GM18858 (cell line): ENCODE results near the gene RAB40A.
"Not testable (repeated sequence)": the region's sequence is repeated elsewhere in the genome, so short reads cannot be mapped to it uniquely, and the experiment has no call there.

Experiments used
- ATAC-seq: cut with Tn5 transposase; IDR thresholded peaks from one replicate; pipeline ENCODE4 v1.9.1; 2021; ENCODE audit not compliant: unreplicated experiment

Gene RAB40A

DNA sequence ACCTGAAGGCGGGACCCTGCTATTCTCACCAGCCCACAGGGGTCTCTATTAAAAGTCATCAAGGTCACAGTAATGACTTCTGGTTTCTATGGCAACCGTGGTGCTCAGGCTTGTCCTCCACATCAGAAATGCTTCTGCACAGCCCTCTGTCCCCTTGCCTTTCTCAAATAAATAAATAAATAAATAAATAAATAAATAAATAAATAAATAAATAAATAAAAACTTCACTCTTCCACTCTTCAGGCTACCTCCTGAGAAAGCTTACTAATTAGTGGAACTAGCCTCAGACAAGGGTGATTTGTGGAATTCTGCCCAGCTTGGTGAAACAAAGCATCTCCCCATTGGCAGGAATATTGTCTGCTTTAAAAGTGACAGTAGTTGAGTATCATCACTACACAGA lies 5.5 kb upstream of the RAB40A start:
- no peak for ATAC-seq

DNA sequence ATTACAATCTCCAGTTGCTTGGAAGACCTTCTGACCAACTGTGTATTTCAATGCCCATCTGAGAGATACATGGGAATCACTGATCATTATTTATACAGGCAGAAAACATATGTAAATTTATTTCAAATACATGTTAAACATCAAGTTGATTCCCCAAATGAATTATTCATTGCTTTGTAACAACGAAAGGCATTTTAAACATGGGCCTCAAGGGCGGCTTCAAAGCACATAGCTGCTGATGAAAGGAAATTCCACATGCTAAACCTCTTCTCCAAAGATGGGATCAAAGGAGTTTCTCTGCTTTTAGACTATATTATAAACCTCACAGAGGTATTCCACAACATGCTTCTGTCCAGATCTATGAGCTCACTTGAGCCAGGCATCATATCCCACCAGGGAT lies 4.3 kb upstream of the RAB40A start:
- no peak for ATAC-seq

DNA sequence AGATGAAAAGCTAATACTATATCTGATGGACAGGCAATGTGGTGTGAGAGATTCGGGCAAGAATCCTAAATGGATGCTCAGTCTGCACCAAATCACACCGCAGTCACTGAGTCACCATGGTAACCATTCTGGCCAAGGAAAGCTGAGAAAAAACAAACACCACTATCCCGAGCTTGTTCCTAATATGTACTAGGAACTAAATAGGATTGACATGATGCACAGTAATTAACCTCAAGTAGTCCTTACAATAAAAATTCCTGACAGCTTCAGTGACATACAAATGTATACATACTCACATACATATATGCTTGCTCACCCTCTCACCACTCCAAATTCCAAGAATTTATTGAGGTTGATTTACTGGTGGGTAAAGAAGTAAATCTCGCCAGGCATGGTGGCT lies 1.1 kb upstream of the RAB40A start:
- no peak for ATAC-seq

DNA sequence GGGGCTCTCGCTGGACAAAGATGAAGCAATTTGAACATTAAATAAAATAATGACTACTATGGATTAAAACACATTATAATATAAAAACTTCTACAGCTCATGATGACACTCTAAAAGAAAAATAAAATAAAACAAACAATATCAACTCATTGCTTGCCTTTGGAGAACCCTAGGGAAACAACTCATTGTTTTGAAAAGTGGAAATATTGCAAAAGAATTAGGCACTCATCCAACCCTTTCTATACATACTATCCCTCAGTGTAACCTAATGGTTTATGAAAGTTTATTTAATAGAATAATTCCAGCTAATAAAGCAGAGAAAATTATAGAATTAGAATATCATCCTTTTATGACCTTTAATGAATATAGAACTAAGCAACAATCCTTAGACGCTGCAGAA lies 718 bp downstream of the RAB40A start:
- no peak for ATAC-seq

DNA sequence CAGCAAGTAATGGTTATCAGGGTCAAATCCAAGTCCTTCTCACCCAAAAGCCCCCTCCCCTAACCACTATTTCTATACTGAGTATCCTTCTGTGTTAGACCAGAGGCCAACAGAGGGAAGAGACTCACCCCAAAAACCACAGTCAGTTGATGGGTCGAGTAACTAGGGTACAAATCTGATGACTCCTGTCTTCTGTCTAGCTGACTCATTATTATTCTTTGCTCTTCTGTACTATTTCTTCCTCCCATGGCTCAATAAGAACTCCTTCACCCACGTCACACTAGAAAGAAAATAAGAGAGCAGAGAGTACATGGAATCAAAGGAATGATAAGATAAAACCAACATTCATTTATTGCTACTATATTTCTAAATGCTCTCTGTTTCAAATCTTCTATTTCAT lies 2.0 kb downstream of the RAB40A start:
- ATAC-seq, result no peak

DNA sequence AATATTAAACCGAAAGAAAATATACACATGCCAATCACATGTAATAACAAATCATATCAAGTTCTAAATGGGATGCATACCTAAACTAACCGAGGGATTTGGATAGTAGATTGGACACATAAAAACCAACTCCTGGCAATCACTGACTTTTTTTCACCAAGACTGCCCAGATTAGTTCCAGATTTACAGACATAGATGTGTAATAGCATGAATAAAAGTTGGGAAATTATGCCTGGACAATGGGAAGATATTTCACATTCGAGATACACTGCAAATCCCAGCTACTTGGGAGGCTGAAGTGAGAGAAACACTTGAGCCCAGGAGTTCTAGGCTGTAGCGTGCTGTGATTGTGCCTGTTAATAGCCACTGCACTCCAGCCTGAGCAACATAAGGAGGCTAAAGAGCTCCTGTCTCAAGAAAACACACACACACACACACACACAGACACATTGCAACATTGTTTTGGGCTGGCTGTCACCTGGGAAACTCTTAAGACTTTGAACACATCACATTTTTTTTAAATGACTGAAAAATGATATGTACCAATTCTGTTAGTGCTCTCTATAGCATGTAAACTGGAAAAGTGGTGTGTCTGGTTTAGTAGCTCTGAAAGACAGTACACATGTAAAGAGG lies 5.7 kb downstream of the RAB40A start:
- no peak for ATAC-seq

DNA sequence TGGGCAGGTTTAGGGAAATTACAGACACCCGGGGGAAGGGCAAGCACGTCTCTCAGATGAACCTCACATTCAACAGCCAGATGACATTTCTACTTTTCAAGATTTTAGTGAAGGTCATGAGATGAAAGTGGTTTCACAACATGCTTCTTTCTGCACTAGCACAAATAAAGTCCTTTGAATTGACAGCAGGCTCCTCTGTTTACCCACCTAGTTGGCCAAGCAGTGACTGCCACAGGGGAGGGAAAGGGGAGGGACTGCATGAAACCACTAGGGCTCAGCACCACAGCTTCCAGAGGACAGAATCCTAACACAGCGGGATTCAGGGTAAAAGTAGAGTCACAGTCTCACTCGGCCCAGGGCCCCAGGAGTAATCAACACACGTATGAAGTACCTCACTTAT lies 6.2 kb downstream of the RAB40A start:
- no peak for ATAC-seq

DNA sequence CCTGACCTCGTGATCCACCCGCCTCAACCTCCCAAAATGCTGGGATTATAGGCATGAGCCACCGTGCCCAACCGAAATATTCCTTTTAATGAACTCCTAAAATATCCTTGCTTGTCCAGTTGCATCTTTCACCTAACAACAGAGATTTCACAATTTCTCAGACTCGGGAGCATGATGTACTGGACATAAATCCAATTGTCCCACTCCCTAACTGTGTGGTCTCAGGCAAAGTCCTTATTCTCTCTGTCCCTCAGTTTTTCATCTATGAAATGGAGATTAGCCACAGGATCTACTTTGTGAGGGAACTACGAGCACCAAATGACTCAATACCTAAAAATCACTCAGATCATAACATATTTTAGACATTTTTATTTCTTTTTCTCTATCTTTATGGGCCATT lies 9.3 kb downstream of the RAB40A start:
- no peak for ATAC-seq

DNA sequence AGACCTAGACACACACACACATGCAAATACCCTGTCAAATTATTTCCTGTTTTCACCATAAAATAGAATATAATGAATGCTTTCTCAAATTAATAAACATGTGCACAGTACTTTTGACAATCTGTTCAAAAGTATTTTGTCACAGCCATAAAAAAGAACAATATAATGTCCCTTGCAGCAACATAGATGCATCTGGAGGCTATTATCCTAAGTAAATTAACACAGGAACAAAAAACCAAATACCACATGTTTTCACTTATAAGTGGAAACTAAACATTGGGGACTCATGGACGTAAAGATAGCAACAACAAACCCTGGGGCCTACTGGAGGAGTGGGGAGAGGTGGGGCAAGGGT lies 15.5 kb downstream of the RAB40A start:
- ATAC-seq, result no peak

DNA sequence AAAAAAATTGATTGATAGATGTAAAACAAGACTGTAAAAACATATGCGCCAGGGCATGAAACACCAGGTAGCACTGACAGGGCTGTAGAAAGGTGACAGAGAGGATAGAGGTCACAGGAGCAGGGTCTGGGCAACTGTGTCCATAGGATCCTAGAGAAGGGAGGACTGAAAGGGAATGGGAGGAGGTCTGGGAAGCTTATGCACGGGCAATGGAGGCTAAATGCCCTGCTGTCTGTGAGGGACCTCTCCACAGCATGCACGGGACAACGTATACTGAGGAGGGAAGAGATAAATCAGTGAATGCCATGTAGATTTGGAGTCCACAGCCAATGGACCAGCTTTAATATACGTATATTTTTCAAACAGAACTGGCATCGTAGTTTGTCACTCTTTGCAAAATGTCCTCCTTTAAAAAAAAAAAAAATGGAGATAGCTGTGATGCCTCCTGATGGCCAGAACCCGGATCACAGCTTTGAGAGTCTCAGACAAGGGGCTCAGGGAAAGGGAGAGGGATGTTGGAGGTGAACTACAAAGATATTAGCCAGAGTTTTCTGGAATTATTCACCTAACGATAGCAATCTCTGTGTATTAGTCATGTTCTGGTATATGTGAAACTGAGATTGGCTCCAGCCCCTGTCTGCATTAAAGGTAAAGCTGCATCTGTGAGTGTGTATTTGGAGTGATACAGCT lies 16.0 kb downstream of the RAB40A start:
- no peak for ATAC-seq

DNA sequence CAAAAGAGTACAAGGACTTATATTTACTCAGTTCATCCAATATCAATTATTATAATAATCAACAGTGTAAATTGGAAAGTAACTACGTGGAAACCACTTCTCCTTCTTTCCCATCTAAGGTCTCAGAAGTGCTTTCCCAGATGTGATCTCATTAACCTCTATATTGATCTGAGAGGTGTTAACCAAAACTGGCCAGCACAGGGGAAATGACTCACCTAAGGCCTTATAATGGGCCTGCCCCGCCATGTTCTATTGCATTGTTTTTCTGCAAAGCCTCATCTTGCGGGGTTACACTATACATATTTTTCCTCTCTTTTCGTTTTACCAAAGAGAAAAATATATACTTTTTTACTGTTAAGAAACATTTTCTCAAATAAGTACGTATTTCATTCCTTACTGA lies 20.5 kb downstream of the RAB40A start:
- no peak for ATAC-seq

DNA sequence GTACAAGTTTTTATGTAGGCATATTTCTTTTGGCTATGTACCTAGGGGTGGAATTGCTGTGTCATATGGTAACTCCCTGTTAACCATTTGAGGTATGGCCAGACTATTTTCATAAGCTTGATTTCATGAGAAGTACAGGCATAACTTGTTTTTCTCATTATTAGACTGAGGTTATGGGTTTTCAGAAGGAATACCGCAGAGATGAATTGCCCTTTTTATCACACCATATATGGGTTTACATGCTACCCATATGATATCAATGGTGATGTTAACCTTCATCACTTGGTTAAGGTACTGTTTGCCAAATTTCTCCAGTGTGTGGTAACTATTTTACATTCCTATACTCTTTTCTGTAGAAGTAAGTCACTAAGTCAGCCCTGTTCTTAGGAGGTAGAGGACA lies 23.5 kb downstream of the RAB40A start:
- ATAC-seq, result no peak

DNA sequence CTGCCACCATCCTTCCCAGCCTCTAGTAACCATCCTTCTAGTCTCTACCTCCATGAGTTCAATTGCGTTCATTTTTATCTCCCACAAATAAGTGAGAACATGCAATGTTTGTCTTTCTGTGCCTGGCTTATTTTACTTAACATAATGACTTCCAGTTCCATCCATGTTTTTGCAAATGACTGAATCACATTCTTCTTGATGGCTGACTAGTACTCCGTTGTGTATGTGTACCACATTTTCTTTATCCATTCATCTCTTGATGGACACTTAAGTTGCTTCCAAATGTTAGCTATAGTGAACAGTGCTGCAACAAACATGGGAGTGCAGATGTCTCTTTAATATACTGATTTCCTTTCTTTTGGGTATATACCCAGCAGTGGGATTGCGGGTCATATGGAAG lies 25.7 kb downstream of the RAB40A start:
- not testable (repeated sequence) for ATAC-seq

DNA sequence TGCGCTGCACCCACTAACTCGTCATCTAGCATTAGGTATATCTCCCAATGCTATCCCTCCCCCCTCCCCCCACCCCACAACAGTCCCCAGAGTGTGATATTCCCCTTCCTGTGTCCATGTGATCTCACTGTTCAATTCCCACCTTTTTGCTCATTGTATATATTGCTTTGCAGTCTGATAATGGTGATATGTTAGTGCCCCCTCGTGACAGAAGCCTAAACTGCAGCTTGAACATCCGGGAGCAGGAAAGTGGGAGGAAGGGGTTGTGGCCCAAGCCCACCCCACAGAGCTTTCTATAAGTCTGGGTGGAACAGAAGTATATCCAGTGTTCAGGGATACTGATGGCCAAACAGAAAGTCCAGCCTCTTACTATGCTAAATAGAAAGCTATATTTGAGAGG lies 29.6 kb downstream of the RAB40A start:
- not testable (repeated sequence) for ATAC-seq

DNA sequence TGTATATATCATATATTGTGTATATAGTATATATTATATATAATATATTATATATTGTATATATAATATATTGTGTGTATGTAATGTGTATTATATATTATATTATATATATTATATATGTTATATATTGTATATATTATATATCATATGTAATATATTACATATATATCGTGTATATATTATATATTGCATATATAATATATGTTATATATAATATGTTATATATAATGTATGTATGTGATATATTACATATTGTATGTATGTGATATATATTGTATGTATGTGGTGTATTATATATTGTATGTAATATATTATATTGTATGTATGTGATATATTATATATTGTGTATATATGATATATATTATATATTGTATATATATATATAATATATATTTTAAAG lies 30.5 kb downstream of the RAB40A start:
- ATAC-seq, result no peak

DNA sequence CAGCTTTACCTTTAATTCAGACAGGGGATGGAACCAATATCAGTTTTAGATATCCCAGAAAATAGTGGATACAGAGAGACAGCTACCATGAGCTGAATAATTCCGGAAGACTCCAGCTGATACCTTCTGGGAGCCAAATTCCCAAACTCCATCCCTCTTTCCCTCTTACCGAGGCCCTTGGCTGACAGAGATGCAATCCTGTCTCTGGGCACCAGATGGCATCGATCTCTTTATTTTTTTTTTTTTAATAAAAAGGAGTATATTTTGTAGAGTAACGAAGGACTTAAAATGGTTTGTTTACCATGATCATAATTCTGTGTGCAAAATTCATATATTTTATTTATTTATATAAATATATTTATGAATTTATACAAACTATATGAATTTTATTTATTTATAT lies 31.0 kb downstream of the RAB40A start:
- no peak for ATAC-seq

DNA sequence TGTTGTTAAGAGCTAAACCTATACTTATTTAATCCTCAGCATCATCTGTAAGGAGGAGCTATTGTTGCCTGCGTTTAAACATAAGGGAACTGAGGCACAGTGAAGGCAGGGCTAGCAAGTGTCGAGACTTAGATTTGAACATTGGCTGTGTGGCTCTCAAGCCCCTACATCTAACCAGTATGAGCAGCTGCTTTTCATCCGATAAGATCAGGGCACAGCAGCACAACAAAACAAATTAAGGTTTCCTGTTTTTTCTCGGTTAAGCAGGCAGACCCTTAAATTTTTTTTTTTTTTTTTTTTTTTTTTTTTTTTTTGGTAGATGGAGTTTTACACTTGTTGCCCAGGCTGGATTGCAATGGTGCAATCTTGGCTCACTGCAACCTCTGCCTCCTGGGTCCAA lies 35.6 kb downstream of the RAB40A start:
- no peak for ATAC-seq

DNA sequence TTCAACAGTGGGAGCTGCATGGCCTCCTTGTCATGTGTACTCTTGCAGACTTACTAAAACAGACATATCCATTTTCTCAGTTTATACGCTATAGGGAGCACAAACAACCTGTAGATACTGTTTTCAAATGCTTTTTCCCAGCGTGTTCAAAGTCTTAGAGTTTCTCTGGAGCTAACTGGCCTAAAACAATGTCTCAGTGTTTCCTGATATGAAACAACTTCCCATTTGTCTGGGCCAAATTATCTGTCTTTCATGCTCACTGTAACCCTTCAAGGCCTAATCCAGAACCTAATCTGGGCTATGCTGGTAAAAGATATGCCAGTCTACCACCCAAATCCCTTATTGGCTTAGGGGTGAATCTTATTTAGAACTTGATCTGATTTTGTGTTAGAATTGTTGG lies 38.8 kb downstream of the RAB40A start:
- ATAC-seq, result no peak

DNA sequence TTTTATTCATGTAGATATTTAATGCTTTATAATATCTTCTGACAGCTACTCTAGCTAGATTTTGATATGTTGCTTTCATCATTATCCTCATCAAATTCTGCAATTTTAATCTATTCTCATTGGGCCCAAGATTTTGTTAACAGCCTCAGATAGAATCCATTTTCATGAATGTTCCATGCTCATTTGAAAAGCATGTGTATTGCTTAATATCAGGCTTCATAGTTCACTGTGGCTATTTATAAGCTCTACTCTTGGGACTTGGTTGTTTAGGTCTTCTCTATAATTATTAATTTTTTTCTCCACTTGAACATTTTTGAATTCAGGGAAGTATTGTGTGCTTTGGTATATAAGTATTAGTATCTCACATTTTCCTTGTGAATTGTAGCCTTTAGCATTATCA lies 41.8 kb downstream of the RAB40A start:
- ATAC-seq, result no peak

DNA sequence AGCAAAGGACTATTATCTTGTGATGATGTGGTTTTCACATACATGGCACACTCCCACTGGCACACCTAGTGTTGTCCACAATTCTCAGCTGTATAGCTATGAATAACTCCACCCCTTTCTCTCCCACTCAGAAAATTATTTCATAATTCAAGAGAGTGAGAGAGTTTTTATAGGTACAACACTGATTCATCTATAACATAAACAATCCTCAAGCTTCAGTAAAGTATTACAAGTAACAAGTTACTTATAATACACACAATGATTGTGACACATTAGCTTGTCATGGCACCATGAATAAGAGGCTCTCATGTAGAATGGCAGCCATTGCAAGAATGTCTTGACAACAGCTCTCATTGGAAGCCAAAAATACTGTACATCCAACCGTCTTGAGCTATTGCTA lies 43.9 kb downstream of the RAB40A start:
- no peak for ATAC-seq

DNA sequence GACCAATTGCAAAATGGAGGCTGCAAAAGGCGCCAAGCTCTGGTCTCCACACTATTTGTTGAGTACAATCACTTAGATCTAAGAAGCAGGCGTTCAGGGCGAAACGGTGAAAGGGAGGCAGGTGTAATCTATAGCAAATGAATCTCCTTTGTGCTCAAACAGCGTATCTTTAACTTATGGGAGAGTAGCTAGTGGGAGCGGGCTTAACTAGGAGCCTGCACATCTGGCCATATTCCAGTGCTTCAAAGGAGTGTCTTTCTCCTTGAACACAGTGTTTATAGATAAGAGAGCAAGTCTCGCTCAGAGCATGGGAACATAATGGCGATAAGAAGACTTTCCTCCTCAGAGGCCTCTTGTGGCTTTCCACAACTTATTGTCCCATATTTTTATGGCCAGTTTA lies 49.3 kb downstream of the RAB40A start:
- ATAC-seq, result not testable (repeated sequence)

DNA sequence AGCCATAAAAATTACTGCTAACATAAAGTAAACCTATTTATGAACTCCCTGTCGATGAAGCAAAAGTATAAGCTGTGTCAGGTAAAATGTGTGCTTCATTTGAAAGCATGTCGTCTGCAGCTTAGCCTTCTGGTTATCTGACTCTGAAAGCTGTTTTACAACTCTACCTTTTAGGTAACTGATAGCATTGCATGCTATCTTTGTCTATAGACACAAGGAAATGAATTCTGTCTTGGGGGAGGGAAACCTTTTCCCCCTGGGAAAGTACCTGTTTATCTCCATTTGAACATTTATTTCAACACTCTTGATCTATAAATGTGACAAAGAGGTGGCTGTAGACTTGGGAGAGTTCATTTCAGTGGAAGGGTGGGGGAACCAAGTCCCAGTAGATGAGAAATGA lies 51.4 kb downstream of the RAB40A start:
- no peak for ATAC-seq

DNA sequence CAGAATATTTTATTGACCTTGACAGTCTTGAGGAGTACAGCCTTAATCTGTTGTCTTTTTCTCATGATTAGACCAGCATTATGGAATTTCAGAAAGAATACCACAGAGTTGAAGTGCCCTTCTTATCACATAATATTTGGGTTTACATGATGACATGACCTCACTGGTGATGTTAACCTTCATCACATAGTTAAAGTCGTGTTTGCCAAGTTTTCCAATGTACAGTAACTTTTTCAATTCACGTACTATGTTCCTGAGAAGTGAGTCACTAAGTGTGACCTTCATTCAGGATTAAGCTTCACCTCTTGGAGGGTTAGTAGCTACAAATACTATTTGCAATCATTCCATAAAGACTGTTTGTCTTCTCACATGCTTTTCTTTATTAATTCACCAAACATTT lies 52.1 kb downstream of the RAB40A start:
- no peak for ATAC-seq
